Measurements from ENCODE around the gene KHDRBS1.
"Not testable (repeated sequence)": the region's sequence is repeated elsewhere in the genome, so short reads cannot be mapped to it uniquely, and the experiment has no call there.

GRCh38 chr1:32065613-32066488, 52.2 kb downstream of the KHDRBS1 start:
- TF ChIP-seq, protein P1, sequence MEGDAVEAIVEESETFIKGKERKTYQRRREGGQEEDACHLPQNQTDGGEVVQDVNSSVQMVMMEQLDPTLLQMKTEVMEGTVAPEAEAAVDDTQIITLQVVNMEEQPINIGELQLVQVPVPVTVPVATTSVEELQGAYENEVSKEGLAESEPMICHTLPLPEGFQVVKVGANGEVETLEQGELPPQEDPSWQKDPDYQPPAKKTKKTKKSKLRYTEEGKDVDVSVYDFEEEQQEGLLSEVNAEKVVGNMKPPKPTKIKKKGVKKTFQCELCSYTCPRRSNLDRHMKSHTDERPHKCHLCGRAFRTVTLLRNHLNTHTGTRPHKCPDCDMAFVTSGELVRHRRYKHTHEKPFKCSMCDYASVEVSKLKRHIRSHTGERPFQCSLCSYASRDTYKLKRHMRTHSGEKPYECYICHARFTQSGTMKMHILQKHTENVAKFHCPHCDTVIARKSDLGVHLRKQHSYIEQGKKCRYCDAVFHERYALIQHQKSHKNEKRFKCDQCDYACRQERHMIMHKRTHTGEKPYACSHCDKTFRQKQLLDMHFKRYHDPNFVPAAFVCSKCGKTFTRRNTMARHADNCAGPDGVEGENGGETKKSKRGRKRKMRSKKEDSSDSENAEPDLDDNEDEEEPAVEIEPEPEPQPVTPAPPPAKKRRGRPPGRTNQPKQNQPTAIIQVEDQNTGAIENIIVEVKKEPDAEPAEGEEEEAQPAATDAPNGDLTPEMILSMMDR (IDR thresholded peaks at IDR 0.05): not testable (repeated sequence)
- not testable (repeated sequence) for TF ChIP-seq POLR2A (IDR thresholded peaks at IDR 0.05)

Data from stomach (tissue), 4 donors.